IMR-90 (cell line): ENCODE results near the gene TRAPPC3. TPM values are rescaled to one million over a fixed set of nuclear protein-coding genes. Genes with fewer than 3 reads are reported as not detected.

Experiments used
- ATAC-seq: fragments of 200-7000 bp; cut with Tn5 transposase; 2 replicates; pipeline ENCODE4 v1.9.1; 2020; ENCODE audit warnings: low read depth, mild to moderate bottlenecking, moderate library complexity
- BruUV-seq: library from RNA; stranded (reverse); fragments of 400-500 nt; replicated peaks from 2 replicates; lab custom pipeline; 2021; lab: Mats Ljungman, UMichigan
- CTCF ChIA-PET: fragments of 300-600 bp; formaldehyde crosslinking; extraction: SDS; loops from one replicate; lab custom pipeline; 2021; ENCODE audit warnings: antibody characterized with exemption; lab: Yijun Ruan, JAX
- POLR2A ChIA-PET: fragments of 300-600 bp; sonication (Branson Sonifier 250); formaldehyde crosslinking; loops from one replicate; lab custom pipeline; 2022; ENCODE audit warnings: antibody characterized with exemption; ENCODE audit not compliant: unreplicated experiment; lab: Charles Lee
- DNase-seq: peaks from one replicate; pipeline ENCODE4 v3.0.0; 2013
- H2AFZ ChIP-seq: replicated peaks from 2 replicates; pipeline ENCODE3; 2013; ENCODE audit warnings: low read length, mild to moderate bottlenecking; ENCODE audit not compliant: poor library complexity
- H2AK5ac ChIP-seq: 2 replicates; pipeline ENCODE4 v1.6.1; 2013; ENCODE audit warnings: low read depth, low read length, inconsistent platforms
- H2AK9ac ChIP-seq: replicated peaks from 2 replicates; pipeline ENCODE3; 2013; ENCODE audit warnings: mild to moderate bottlenecking, low read depth, low read length, moderate library complexity; ENCODE audit not compliant: poor library complexity
- H2BK120ac ChIP-seq: 2 replicates; pipeline ENCODE4 v1.6.1; 2013; ENCODE audit warnings: low read depth, low read length, inconsistent platforms
- H2BK15ac ChIP-seq: 3 replicates; pipeline ENCODE4 v1.6.1; 2013; ENCODE audit warnings: low read depth, low read length, inconsistent platforms
- H2BK20ac ChIP-seq: 2 replicates; pipeline ENCODE4 v1.6.1; 2013; ENCODE audit warnings: low read depth, mild to moderate bottlenecking, inconsistent platforms, low read length, moderate library complexity
- H2BK5ac ChIP-seq: 2 replicates; pipeline ENCODE4 v1.6.1; 2013; ENCODE audit warnings: mild to moderate bottlenecking, low read depth, low read length, inconsistent platforms; ENCODE audit not compliant: poor library complexity, severe bottlenecking
- H3K14ac ChIP-seq: replicated peaks from 2 replicates; pipeline ENCODE4 v1.6.1; 2013; ENCODE audit warnings: low read depth, low read length, inconsistent platforms
- H3K18ac ChIP-seq: 2 replicates; pipeline ENCODE4 v1.6.1; 2013; ENCODE audit warnings: low read depth, low read length, control low read depth
- H3K23ac ChIP-seq: 2 replicates; pipeline ENCODE4 v1.6.1; 2013; ENCODE audit warnings: low read depth, low read length, inconsistent platforms
- H3K27ac ChIP-seq: 2 replicates; pipeline ENCODE4 v1.5.1; 2013; ENCODE audit warnings: mild to moderate bottlenecking, control low read depth, low read length; ENCODE audit not compliant: insufficient read depth
- H3K27me3 ChIP-seq: 2 replicates; pipeline ENCODE4 v1.6.1; 2013; ENCODE audit warnings: low read length; ENCODE audit not compliant: control insufficient read depth, insufficient read depth
- H3K36me3 ChIP-seq: 2 replicates; pipeline ENCODE4 v1.6.1; 2013; ENCODE audit warnings: low read length, mixed read lengths; ENCODE audit not compliant: control insufficient read depth, insufficient read depth
- H3K4ac ChIP-seq: 2 replicates; pipeline ENCODE4 v1.6.1; 2013; ENCODE audit warnings: low read depth, low read length, inconsistent platforms
- H3K4me1 ChIP-seq: 2 replicates; pipeline ENCODE4 v1.6.1; 2013; ENCODE audit warnings: low read length, mixed read lengths; ENCODE audit not compliant: control insufficient read depth, insufficient read depth
- H3K4me2 ChIP-seq: 2 replicates; pipeline ENCODE4 v1.6.1; 2013; ENCODE audit warnings: low read depth, mild to moderate bottlenecking, control low read depth, low read length, moderate library complexity
- H3K4me3 ChIP-seq: 2 replicates; pipeline ENCODE4 v1.5.1; 2013; ENCODE audit warnings: low read depth, mild to moderate bottlenecking, control low read depth, low read length, moderate library complexity; ENCODE audit not compliant: insufficient read depth
- H3K56ac ChIP-seq: 2 replicates; pipeline ENCODE4 v1.6.1; 2013; ENCODE audit warnings: low read length, inconsistent platforms; ENCODE audit not compliant: insufficient read depth; ENCODE audit errors: extremely low read depth
- H3K79me1 ChIP-seq, 2 experiments: 2 replicates each; pipeline ENCODE4 v1.6.1; 2013; ENCODE audit warnings: low read length in 2 of 2, inconsistent platforms in 1 of 2, low read depth in 1 of 2
- H3K9ac ChIP-seq: 2 replicates; pipeline ENCODE4 v1.6.1; 2013; ENCODE audit warnings: low read depth, low read length, control low read depth
- H3K9me1 ChIP-seq: 2 replicates; pipeline ENCODE4 v1.6.1; 2013; ENCODE audit warnings: low read length, inconsistent platforms; ENCODE audit not compliant: insufficient read depth
- H3K9me3 ChIP-seq: 2 replicates; pipeline ENCODE4 v1.6.1; 2013; ENCODE audit warnings: low read length; ENCODE audit not compliant: control insufficient read depth, insufficient read depth
- H4K20me1 ChIP-seq: 2 replicates; pipeline ENCODE4 v1.6.1; 2013; ENCODE audit warnings: low read length, inconsistent platforms; ENCODE audit not compliant: insufficient read depth
- H4K5ac ChIP-seq: 2 replicates; pipeline ENCODE4 v1.6.1; 2013; ENCODE audit warnings: mild to moderate bottlenecking, low read depth, low read length, control low read depth
- H4K8ac ChIP-seq, 2 experiments: 2 replicates each; pipeline ENCODE4 v1.6.1; 2013; ENCODE audit warnings: low read depth in 2 of 2, low read length in 2 of 2, control low read depth in 1 of 2, inconsistent platforms in 1 of 2
- H4K91ac ChIP-seq: 2 replicates; pipeline ENCODE4 v1.6.1; 2013; ENCODE audit warnings: low read depth, low read length, inconsistent platforms; ENCODE audit not compliant: insufficient read depth
- BHLHE40 ChIP-seq: fragments of 150-350 bp; IDR thresholded peaks from 2 replicates; pipeline ENCODE4 v1.6.1; 2016; ENCODE audit warnings: mild to moderate bottlenecking, low read depth, low read length
- CEBPB ChIP-seq: IDR thresholded peaks from 2 replicates; pipeline ENCODE4 v1.6.1; 2012; ENCODE audit warnings: low read depth, low read length, improper control_type of control experiment
- CHD1 ChIP-seq: IDR thresholded peaks from 2 replicates; pipeline ENCODE4 v1.6.1; 2012; ENCODE audit warnings: low read depth, low read length, improper control_type of control experiment
- ELK1 ChIP-seq: fragments of 150-350 bp; IDR thresholded peaks from 2 replicates; pipeline ENCODE4 v1.6.1; 2016; ENCODE audit warnings: low read depth, mild to moderate bottlenecking, low read length, moderate library complexity, borderline replicate concordance
- FOS ChIP-seq: fragments of 150-350 bp; IDR thresholded peaks from 2 replicates; pipeline ENCODE4 v1.6.1; 2016; ENCODE audit warnings: low read depth, low read length
- MAFK ChIP-seq: IDR thresholded peaks from 2 replicates; pipeline ENCODE4 v1.6.1; 2012; ENCODE audit warnings: low read depth, low read length, improper control_type of control experiment
- MAZ ChIP-seq: IDR thresholded peaks from 2 replicates; pipeline ENCODE4 v1.6.1; 2012; ENCODE audit warnings: low read depth, mild to moderate bottlenecking, low read length, improper control_type of control experiment, moderate library complexity, borderline replicate concordance
- MXI1 ChIP-seq: IDR thresholded peaks from 2 replicates; pipeline ENCODE4 v1.6.1; 2012; ENCODE audit warnings: low read depth, mild to moderate bottlenecking, low read length, moderate library complexity, borderline replicate concordance
- NFE2L2 ChIP-seq: fragments of 150-350 bp; IDR thresholded peaks from 2 replicates; pipeline ENCODE4 v1.6.1; 2016; ENCODE audit warnings: low read depth, mild to moderate bottlenecking, low read length
- POLR2A ChIP-seq: IDR thresholded peaks from 2 replicates; pipeline ENCODE4 v1.6.1; 2012; ENCODE audit warnings: mild to moderate bottlenecking, low read depth, low read length
- RAD21 ChIP-seq: IDR thresholded peaks from 2 replicates; pipeline ENCODE4 v1.6.1; 2012; ENCODE audit warnings: low read length, improper control_type of control experiment
- RCOR1 ChIP-seq: IDR thresholded peaks from 2 replicates; pipeline ENCODE4 v1.6.1; 2012; ENCODE audit warnings: mild to moderate bottlenecking, low read length, improper control_type of control experiment; ENCODE audit not compliant: insufficient replicate concordance
- SMC3 ChIP-seq: fragments of 150-350 bp; IDR thresholded peaks from 2 replicates; pipeline ENCODE4 v1.6.1; 2016; ENCODE audit warnings: low read depth, mild to moderate bottlenecking, antibody characterized with exemption, low read length, moderate library complexity
- WGBS, 2 experiments: methylation state at CpG; one replicate each; pipeline versions ENCODE4 v1.1.5 to v1.1.7; 2013; ENCODE audit warnings: missing lambda C conversion rate in 2 of 2; ENCODE audit not compliant: insufficient read length in 1 of 2; ENCODE audit errors: extremely low coverage in 2 of 2; 5-methylcytosine and 5-hydroxymethylcytosine counted together
- dilution Hi-C: fragments of 300-500 bp; cut with HindIII; formaldehyde crosslinking; loops from one replicate; pipeline ENCODE4 v1.14.3; 2018; ENCODE audit warnings: low sequenced_read_pairs; ENCODE audit not compliant: unreplicated experiment
- in situ Hi-C: fragments of 300-500 bp; cut with MboI; formaldehyde crosslinking; loops from 3 replicates; pipeline ENCODE4 v1.14.3; 2019; ENCODE audit warnings: low sequenced_read_pairs, inconsistent platforms, mixed read lengths
- intact Hi-C: fragments of 100-400 bp; cut with micrococcal nuclease; formaldehyde crosslinking; loops from 2 replicates; pipeline ENCODE4 v1.10.0; 2022
- polyA plus RNA-seq, 3 experiments: library from polyadenylated mRNA; depleted of rRNA; stranded (reverse); fragments of >200 nt; gene quantifications; 2 replicates each; pipeline ENCODE4 v1.2.3, GENCODE V29; 2012; ENCODE audit warnings: low replicate concordance in 1 of 3
- total RNA-seq: library from RNA; depleted of rRNA; stranded (reverse); fragments of >200 nt; gene quantifications from 2 replicates; pipeline ENCODE4 v1.2.3, GENCODE V29; 2012
- TF ChIP-seq, protein P1 (sequence below): fragments of 150-350 bp; IDR thresholded peaks from 2 replicates; pipeline ENCODE4 v1.6.1; 2017; ENCODE audit warnings: mild to moderate bottlenecking, antibody characterized with exemption, low read length, low read depth

Gene TRAPPC3
- total and polyA plus RNA-seq, 2 of the 4 experiments (the other 2 are of a cell fraction), result 76.0 to 77.8 TPM

DNA sequence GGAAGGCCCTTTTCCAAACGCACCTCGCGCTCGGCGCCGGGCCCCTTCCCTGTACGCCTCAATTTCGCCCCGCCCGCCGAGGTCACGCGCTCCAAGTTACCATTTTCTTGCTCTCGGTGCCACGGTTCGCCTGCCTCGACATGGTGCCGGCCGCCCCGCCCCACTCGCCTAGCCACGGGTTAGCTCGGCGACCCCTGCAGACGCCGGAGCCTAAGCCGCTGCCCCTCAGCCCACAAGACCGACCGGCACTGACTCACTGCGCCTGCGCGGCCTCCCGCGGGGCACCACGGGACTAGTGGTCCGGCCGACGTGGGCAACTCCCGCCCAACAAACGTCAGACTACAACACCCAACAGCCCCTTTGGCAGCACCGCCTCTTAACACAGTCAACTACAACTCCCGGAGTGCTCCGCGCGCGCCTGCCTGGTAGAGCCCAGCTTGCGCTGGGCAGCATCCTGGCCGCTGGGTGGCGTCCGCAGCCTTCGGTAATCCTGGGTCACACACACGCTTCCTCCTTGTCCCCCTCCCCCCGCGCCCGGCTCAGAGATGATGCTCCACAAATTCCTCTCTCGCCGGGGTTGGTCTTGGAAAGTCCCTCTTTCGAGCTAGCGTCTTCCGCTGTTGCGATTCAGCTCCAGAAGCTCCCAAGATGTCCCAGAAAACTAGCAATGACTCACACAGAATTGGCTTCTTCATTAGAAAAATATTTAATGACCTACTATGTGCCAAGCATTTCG is at the start of gene TRAPPC3 (continued):
- TF ChIP-seq, protein P1, sequence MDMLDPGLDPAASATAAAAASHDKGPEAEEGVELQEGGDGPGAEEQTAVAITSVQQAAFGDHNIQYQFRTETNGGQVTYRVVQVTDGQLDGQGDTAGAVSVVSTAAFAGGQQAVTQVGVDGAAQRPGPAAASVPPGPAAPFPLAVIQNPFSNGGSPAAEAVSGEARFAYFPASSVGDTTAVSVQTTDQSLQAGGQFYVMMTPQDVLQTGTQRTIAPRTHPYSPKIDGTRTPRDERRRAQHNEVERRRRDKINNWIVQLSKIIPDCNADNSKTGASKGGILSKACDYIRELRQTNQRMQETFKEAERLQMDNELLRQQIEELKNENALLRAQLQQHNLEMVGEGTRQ, result peak; percentile 69
- TF ChIP-seq ELK1, result no peak

GRCh38 chr1:36198641-36199040 is 49.4 kb upstream of the TRAPPC3 start:
- in situ Hi-C loops, result no loop called here
- H2BK20ac ChIP-seq, result no peak overlapping the region
- no peaks in the 10 kb centered on the region for H3K9me3 ChIP-seq
- H3K18ac ChIP-seq, result no peak overlapping the region
- no peak overlapping the region for H3K4me2 ChIP-seq
- no peaks in the 10 kb centered on the region for H3K36me3 ChIP-seq
- no peak overlapping the region for H2BK120ac ChIP-seq
- no peak overlapping the region for H2AK5ac ChIP-seq
- H3K9me1 ChIP-seq, result peaks cover 6% of the 10 kb centered on the region
- dilution Hi-C loops, result no loop called here
- ATAC-seq (no peak), DNase-seq (no peak)
- H3K23ac ChIP-seq, result no peak overlapping the region
- H3K56ac ChIP-seq, result no peak overlapping the region
- H4K5ac ChIP-seq, result no peak overlapping the region
- H4K20me1 ChIP-seq, result no peaks in the 10 kb centered on the region
- intact Hi-C loops, result no loop called here
- no peak overlapping the region for H3K27ac ChIP-seq
- H3K79me1 ChIP-seq, result no peaks in the 10 kb centered on the region
- H3K4ac ChIP-seq, result no peak overlapping the region
- no peak overlapping the region for H3K4me3 ChIP-seq
- H4K8ac ChIP-seq, result no peak overlapping the region
- no peaks in the 10 kb centered on the region for H3K27me3 ChIP-seq
- 100% methylated on average over 1 of the region's 5 CpGs; no CpG with 5 or more reads in 1 of the 2 experiments for WGBS, 2 experiments
- CTCF ChIA-PET, result no interaction called here
- H2BK15ac ChIP-seq, result no peak overlapping the region
- no peak overlapping the region for H2AK9ac ChIP-seq
- no peak overlapping the region for H2BK5ac ChIP-seq
- no TSS peak for BruUV-seq
- no peak overlapping the region for H2AFZ ChIP-seq
- POLR2A ChIA-PET, result no interaction called here
- no peak overlapping the region for H3K14ac ChIP-seq
- peaks cover 9% of the 10 kb centered on the region for H3K4me1 ChIP-seq
- no peak overlapping the region for H3K9ac ChIP-seq
- H4K91ac ChIP-seq, result no peak overlapping the region
- TF ChIP-seq MAZ (no peak), RAD21 (no peak), CEBPB (no peak), POLR2A (no peak), BHLHE40 (no peak), NFE2L2 (no peak), FOS (no peak), SMC3 (no peak), MXI1 (no peak), MAFK (no peak), CHD1 (no peak), RCOR1 (no peak)
- TF ChIP-seq, protein P1, result no peak
